Fibroblast of mammary gland (primary cell): ENCODE data around the gene WASF3.

Source experiments
- DNase-seq: peaks from one replicate; pipeline ENCODE4 v3.0.0-alpha.2; 2010; ENCODE audit warnings: low read depth
- H3K4me3 ChIP-seq: 2 replicates; pipeline ENCODE4 v1.5.1; 2011; ENCODE audit warnings: low read depth, mild to moderate bottlenecking, low read length, moderate library complexity; ENCODE audit not compliant: control insufficient read depth
- CTCF ChIP-seq: conservative IDR thresholded peaks from 2 replicates; pipeline ENCODE4 v1.5.1; 2011; ENCODE audit warnings: low read depth, low read length, inconsistent platforms; ENCODE audit not compliant: control insufficient read depth, insufficient read depth

The WASF3 gene

GRCh38 chr13:26735677-26736076 lies 178.2 kb downstream of the WASF3 start:
- no peak for TF ChIP-seq CTCF
- no peak for DNase-seq
- no peak overlapping the region for H3K4me3 ChIP-seq
